GM18868 (cell line): Measurements from ENCODE around the gene HBD.

Source experiments
- ATAC-seq: cut with Tn5 transposase; IDR thresholded peaks from one replicate; pipeline ENCODE4 v1.9.1; 2021; ENCODE audit warnings: mild to moderate bottlenecking, moderate library complexity; ENCODE audit not compliant: unreplicated experiment

Gene HBD

GRCh38 chr11:5233307-5233706 is 976 bp downstream of the HBD start:
- no peak for ATAC-seq

- ATAC-seq: no peak
These were observed 1.5 kb downstream of the HBD start for GRCh38 chr11:5232821-5233220.

GRCh38 chr11:5232176-5232575 is 2.1 kb downstream of the HBD start:
- ATAC-seq: no peak

GRCh38 chr11:5231111-5231510 is 3.2 kb downstream of the HBD start:
- no peak for ATAC-seq

- no peak for ATAC-seq
These were observed 4.0 kb downstream of the HBD start for GRCh38 chr11:5230266-5230665.

GRCh38 chr11:5229796-5230195 is 4.5 kb downstream of the HBD start:
- no peak for ATAC-seq

GRCh38 chr11:5229356-5229755 is 4.9 kb downstream of the HBD start:
- no peak for ATAC-seq

GRCh38 chr11:5228124-5228523 is 6.2 kb downstream of the HBD start:
- ATAC-seq: no peak

GRCh38 chr11:5227681-5228080 is 6.6 kb downstream of the HBD start:
- ATAC-seq: no peak

GRCh38 chr11:5226732-5227310 is 7.5 kb downstream of the HBD start, which contains the start of gene HBB:
Gene HBB (minus strand): TSS chr11:5227071. CDS start chr11:5227021, 50 bp downstream.
- ATAC-seq: no peak

- no peak for ATAC-seq
These were observed 8.8 kb downstream of the HBD start for GRCh38 chr11:5225480-5225871.

GRCh38 chr11:5224538-5225479 is 9.5 kb downstream of the HBD start:
- ATAC-seq: no peak

GRCh38 chr11:5223686-5224085 is 10.6 kb downstream of the HBD start:
- no peak for ATAC-seq

GRCh38 chr11:5223146-5223545 is 11.1 kb downstream of the HBD start:
- ATAC-seq: no peak

- no peak for ATAC-seq
These were observed 23.9 kb downstream of the HBD start for GRCh38 chr11:5210376-5210885.

GRCh38 chr11:5204787-5205186 is 29.5 kb downstream of the HBD start:
- ATAC-seq: no peak

- ATAC-seq: no peak
These were observed 30.9 kb downstream of the HBD start for GRCh38 chr11:5203366-5203765.

- no peak for ATAC-seq
These were observed 33.7 kb downstream of the HBD start, which contains the start of gene OR51V1 for GRCh38 chr11:5200582-5200981. Gene OR51V1 (minus strand): TSS chr11:5200682. CDS start chr11:5200682, 0 bp downstream.

GRCh38 chr11:5198285-5198684 is 36.0 kb downstream of the HBD start:
- no peak for ATAC-seq

GRCh38 chr11:5197536-5197935 is 36.7 kb downstream of the HBD start:
- no peak for ATAC-seq

- ATAC-seq: no peak
These were observed 37.6 kb downstream of the HBD start for GRCh38 chr11:5196731-5197130.

GRCh38 chr11:5196067-5196466 is 38.2 kb downstream of the HBD start:
- ATAC-seq: no peak
